K562 (cell line): Measurements from ENCODE around the gene GTF3C1. TPM values are rescaled to one million over a fixed set of nuclear protein-coding genes. Genes with fewer than 3 reads are reported as not detected.

Source experiments
- BHLHE40 ChIP-seq: IDR thresholded peaks from 2 replicates; pipeline ENCODE4 v1.6.1; 2011; ENCODE audit warnings: low read length, improper control_type of control experiment
- BRF2 ChIP-seq: IDR thresholded peaks from 3 replicates; pipeline ENCODE4 v1.6.1; 2011; ENCODE audit warnings: borderline replicate concordance, mild to moderate bottlenecking; ENCODE audit not compliant: insufficient read length, insufficient read depth
- MEIS2 ChIP-seq: fragments of 450-650 bp; IDR thresholded peaks from 2 replicates; pipeline ENCODE4 v1.6.1; 2014; ENCODE audit warnings: mild to moderate bottlenecking; ENCODE audit not compliant: partially characterized antibody
- TFE3 ChIP-seq: fragments of 450-650 bp; formaldehyde crosslinking; IDR thresholded peaks from 2 replicates; pipeline ENCODE4 v1.4.0; 2020; ENCODE audit warnings: mild to moderate bottlenecking, mixed read lengths
- ZC3H4 ChIP-seq: sonication (generic); formaldehyde crosslinking; IDR thresholded peaks from 2 replicates; pipeline ENCODE4 v1.9.0; 2021; ENCODE audit warnings: missing genetic modification reagents, borderline replicate concordance
- ZNF121 ChIP-seq: sonication (generic); formaldehyde crosslinking; conservative IDR thresholded peaks from 2 replicates; pipeline ENCODE4 v1.8.0; 2022; ENCODE audit warnings: missing genetic modification reagents
- ZNF655 ChIP-seq: fragments of 250-450 bp; sonication (Bioruptor Pico); IDR thresholded peaks from 2 replicates; pipeline ENCODE4 v1.5.0; 2021
- polyA plus RNA-seq, 8 experiments: library from polyadenylated mRNA; depleted of rRNA in 4 of 8; stranded (reverse) in 5 of 8; unstranded in 3 of 8; fragments of >200 nt; fragmentation: Nextera tagmentation in 2 of 8; fragmentation: Illumina TruSeq in 1 of 8; extraction: Ambion mirVana in 2 of 8; extraction: Trizol in 1 of 8; gene quantifications; 2 replicates each; pipeline versions ENCODE4 v1.2.1 to v1.2.3, GENCODE V29; 2011 to 2014; ENCODE audit warnings: inconsistent platforms in 1 of 8, missing spikeins in 1 of 8
- total RNA-seq, 7 experiments: library from RNA; depleted of rRNA in 6 of 7; stranded (reverse); fragments of >200 nt in 6 of 7; fragmentation: Illumina TruSeq in 2 of 7; extraction: Trizol in 2 of 7; gene quantifications; 2 replicates each; pipeline versions ENCODE4 v1.2.1 to v1.2.3, GENCODE V29; 2011 to 2021; ENCODE audit warnings: low replicate concordance in 1 of 7

Gene GTF3C1
- total and polyA plus RNA-seq, 9 of the 15 experiments (the other 6 are each of a cell fraction or from before 2014, with no cell fraction given), result 0.72 to 63.6 (median 30.9) TPM

GRCh38 chr16:27476240-27476639 lies 73.5 kb downstream of the GTF3C1 start (continued):
- no peak for TF ChIP-seq TFE3 (CRISPR knock-in tag)
- TF ChIP-seq MEIS2, result no peak
- no peak for TF ChIP-seq ZC3H4 (CRISPR knock-in tag)
- no peak for TF ChIP-seq ZNF121 (CRISPR knock-in tag)
- TF ChIP-seq BHLHE40, result no peak
- TF ChIP-seq BRF2, result no peak
- TF ChIP-seq ZNF655 (CRISPR knock-in tag), result no peak
- TF ChIP-seq, all 486 proteins: peak for 0
